WTC11 (cell line): ENCODE results near the gene ANP32E.

Experiments used
- ATF3 ChIP-seq: sonication (generic); formaldehyde crosslinking; conservative IDR thresholded peaks from 2 replicates; pipeline ENCODE4 v1.8.1; 2022; ENCODE audit warnings: mild to moderate bottlenecking, missing genetic modification reagents
- GABPB1 ChIP-seq: sonication (generic); formaldehyde crosslinking; IDR thresholded peaks from 2 replicates; pipeline ENCODE4 v1.8.1; 2023; ENCODE audit warnings: mild to moderate bottlenecking, missing genetic modification reagents
- NFATC4 ChIP-seq: fragments of 250-450 bp; sonication (Bioruptor Pico); IDR thresholded peaks from 2 replicates; pipeline ENCODE4 v1.9.0; 2021; ENCODE audit warnings: mild to moderate bottlenecking
- NR2C2 ChIP-seq: sonication (generic); formaldehyde crosslinking; IDR thresholded peaks from 2 replicates; pipeline ENCODE4 v1.8.0; 2022; ENCODE audit warnings: mild to moderate bottlenecking, missing genetic modification reagents
- SMAD4 ChIP-seq: sonication (generic); formaldehyde crosslinking; IDR thresholded peaks from 2 replicates; pipeline ENCODE4 v1.8.0; 2022; ENCODE audit warnings: mild to moderate bottlenecking, missing genetic modification reagents
- TEAD4 ChIP-seq: sonication (generic); formaldehyde crosslinking; IDR thresholded peaks from 2 replicates; pipeline ENCODE4 v1.8.0; 2022; ENCODE audit warnings: mild to moderate bottlenecking, missing genetic modification reagents
- USF1 ChIP-seq: sonication (generic); formaldehyde crosslinking; IDR thresholded peaks from 2 replicates; pipeline ENCODE4 v1.8.0; 2022; ENCODE audit warnings: mild to moderate bottlenecking, missing genetic modification reagents
- ZNF121 ChIP-seq: sonication (generic); formaldehyde crosslinking; IDR thresholded peaks from 2 replicates; pipeline ENCODE4 v1.8.0; 2023; ENCODE audit warnings: missing genetic modification reagents
- ZNF317 ChIP-seq: sonication (generic); formaldehyde crosslinking; IDR thresholded peaks from 2 replicates; pipeline ENCODE4 v1.8.1; 2023; ENCODE audit warnings: low read depth, mild to moderate bottlenecking, moderate library complexity, missing genetic modification reagents, borderline replicate concordance
- TF ChIP-seq, protein P1 (sequence below): sonication (generic); formaldehyde crosslinking; IDR thresholded peaks from 2 replicates; pipeline ENCODE4 v1.8.0; 2022; ENCODE audit warnings: mild to moderate bottlenecking, missing genetic modification reagents
- TF ChIP-seq, protein P2 (sequence below): fragments of 200-600 bp; IDR thresholded peaks from 2 replicates; pipeline ENCODE4 v1.8.0; 2022; ENCODE audit warnings: antibody characterized with exemption
- TF ChIP-seq, protein P3 (sequence below): sonication (generic); formaldehyde crosslinking; IDR thresholded peaks from 2 replicates; pipeline ENCODE4 v1.8.1; 2023; ENCODE audit warnings: mild to moderate bottlenecking, missing genetic modification reagents, moderate library complexity

GRCh38 chr1:150263549-150263948, 27.6 kb upstream of the ANP32E start:
- TF ChIP-seq GABPB1 (CRISPR knock-in tag) (no peak), NR2C2 (CRISPR knock-in tag) (no peak), NFATC4 (CRISPR knock-in tag) (no peak), ATF3 (CRISPR knock-in tag) (no peak), USF1 (CRISPR knock-in tag) (no peak), TEAD4 (CRISPR knock-in tag) (no peak), ZNF121 (CRISPR knock-in tag) (no peak), ZNF317 (CRISPR knock-in tag) (no peak), SMAD4 (CRISPR knock-in tag) (no peak)
- TF ChIP-seq, protein P1, sequence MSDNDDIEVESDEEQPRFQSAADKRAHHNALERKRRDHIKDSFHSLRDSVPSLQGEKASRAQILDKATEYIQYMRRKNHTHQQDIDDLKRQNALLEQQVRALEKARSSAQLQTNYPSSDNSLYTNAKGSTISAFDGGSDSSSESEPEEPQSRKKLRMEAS (CRISPR knock-in tag) = no peak
- TF ChIP-seq, protein P2, sequence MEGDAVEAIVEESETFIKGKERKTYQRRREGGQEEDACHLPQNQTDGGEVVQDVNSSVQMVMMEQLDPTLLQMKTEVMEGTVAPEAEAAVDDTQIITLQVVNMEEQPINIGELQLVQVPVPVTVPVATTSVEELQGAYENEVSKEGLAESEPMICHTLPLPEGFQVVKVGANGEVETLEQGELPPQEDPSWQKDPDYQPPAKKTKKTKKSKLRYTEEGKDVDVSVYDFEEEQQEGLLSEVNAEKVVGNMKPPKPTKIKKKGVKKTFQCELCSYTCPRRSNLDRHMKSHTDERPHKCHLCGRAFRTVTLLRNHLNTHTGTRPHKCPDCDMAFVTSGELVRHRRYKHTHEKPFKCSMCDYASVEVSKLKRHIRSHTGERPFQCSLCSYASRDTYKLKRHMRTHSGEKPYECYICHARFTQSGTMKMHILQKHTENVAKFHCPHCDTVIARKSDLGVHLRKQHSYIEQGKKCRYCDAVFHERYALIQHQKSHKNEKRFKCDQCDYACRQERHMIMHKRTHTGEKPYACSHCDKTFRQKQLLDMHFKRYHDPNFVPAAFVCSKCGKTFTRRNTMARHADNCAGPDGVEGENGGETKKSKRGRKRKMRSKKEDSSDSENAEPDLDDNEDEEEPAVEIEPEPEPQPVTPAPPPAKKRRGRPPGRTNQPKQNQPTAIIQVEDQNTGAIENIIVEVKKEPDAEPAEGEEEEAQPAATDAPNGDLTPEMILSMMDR = no peak
- TF ChIP-seq, protein P3, sequence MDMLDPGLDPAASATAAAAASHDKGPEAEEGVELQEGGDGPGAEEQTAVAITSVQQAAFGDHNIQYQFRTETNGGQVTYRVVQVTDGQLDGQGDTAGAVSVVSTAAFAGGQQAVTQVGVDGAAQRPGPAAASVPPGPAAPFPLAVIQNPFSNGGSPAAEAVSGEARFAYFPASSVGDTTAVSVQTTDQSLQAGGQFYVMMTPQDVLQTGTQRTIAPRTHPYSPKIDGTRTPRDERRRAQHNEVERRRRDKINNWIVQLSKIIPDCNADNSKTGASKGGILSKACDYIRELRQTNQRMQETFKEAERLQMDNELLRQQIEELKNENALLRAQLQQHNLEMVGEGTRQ (CRISPR knock-in tag) = no peak
